B cell (primary cell): ENCODE measurements around the gene SIL1.
"Not testable (repeated sequence)": the region's sequence is repeated elsewhere in the genome, so short reads cannot be mapped to it uniquely, and the experiment has no call there.

Experiments
- CTCF ChIP-seq: fragments of 200-600 bp; IDR thresholded peaks from one replicate; pipeline ENCODE4 v1.8.0; 2022; ENCODE audit warnings: antibody characterized with exemption, mild to moderate bottlenecking
- EZH2 ChIP-seq: IDR thresholded peaks from 2 replicates; pipeline ENCODE4 v1.6.1; 2012; ENCODE audit warnings: borderline replicate concordance, low read depth, mild to moderate bottlenecking, moderate library complexity, low read length; ENCODE audit not compliant: insufficient read depth, poor library complexity, severe bottlenecking

- not testable (repeated sequence) for TF ChIP-seq CTCF, EZH2
Observed at GRCh38 chr5:139174382-139174781, 23.8 kb downstream of the SIL1 start.
